SU-DHL-6 (cell line): ENCODE results near the gene CXCR3.

Experiments
- CTCF ChIP-seq: fragments of 200-600 bp; sonication (generic); IDR thresholded peaks from one replicate; pipeline ENCODE4 v1.5.1; 2017; ENCODE audit warnings: antibody characterized with exemption, mild to moderate bottlenecking, low read length, moderate library complexity; ENCODE audit not compliant: insufficient read depth, poor library complexity, severe bottlenecking
- EZH2phosphoT487 ChIP-seq: fragments of 200-600 bp; sonication (generic), shearing (Covaris generic); conservative IDR thresholded peaks from 2 replicates; pipeline ENCODE4 v1.6.1; 2018; ENCODE audit warnings: mild to moderate bottlenecking, antibody characterized with exemption, low read length, moderate library complexity, mixed read lengths

GRCh38 chrX:71665747-71666146 lies 47.4 kb upstream of the CXCR3 start:
- TF ChIP-seq CTCF: no peak
- no peak for TF ChIP-seq EZH2phosphoT487
